PFSK-1 (cell line): ENCODE results near the gene DIAPH2.

Experiments
- POLR2AphosphoS5 ChIP-seq: IDR thresholded peaks from 2 replicates; pipeline ENCODE4 v1.6.1; 2012; ENCODE audit warnings: low read depth, mild to moderate bottlenecking, control low read depth, low read length, moderate library complexity
- REST ChIP-seq, 2 experiments: IDR thresholded peaks; 2 replicates each; pipeline versions ENCODE4 v1.6.1 to v1.8.0; 2011 to 2012; ENCODE audit warnings: low read depth in 2 of 2, low read length in 2 of 2, control low read depth in 1 of 2, inconsistent platforms in 1 of 2, mild to moderate bottlenecking in 1 of 2, moderate library complexity in 1 of 2; ENCODE audit not compliant: insufficient read depth in 1 of 2
- SIN3A ChIP-seq: IDR thresholded peaks from 2 replicates; pipeline ENCODE4 v1.6.1; 2012; ENCODE audit warnings: mild to moderate bottlenecking, low read length, moderate library complexity, borderline replicate concordance; ENCODE audit not compliant: insufficient read depth
- TAF1 ChIP-seq: IDR thresholded peaks from 2 replicates; pipeline ENCODE4 v1.6.1; 2012; ENCODE audit warnings: low read length, control low read depth, borderline replicate concordance; ENCODE audit not compliant: insufficient read depth

- TF ChIP-seq POLR2AphosphoS5 (no peak), TAF1 (no peak), SIN3A (no peak), REST (IDR thresholded peaks at IDR 0.05; ENCODE audit: insufficient read depth in 1 of 2, low read depth in 2 of 2, low read length in 2 of 2) (no peak)
Observed at GRCh38 chrX:97531825-97532224, 847.2 kb downstream of the DIAPH2 start.
